Glutamatergic neuron (in vitro differentiated cells): ENCODE measurements around the gene EDN1. TPM values are rescaled to one million over a fixed set of nuclear protein-coding genes. Genes with fewer than 3 reads are reported as not detected.

Experiments used
- DNase-seq: peaks from one replicate; pipeline ENCODE4 v3.0.0; 2022
- H3K27ac Mint-ChIP-seq: one replicate; pipeline ENCODE4 v1.8.0; 2020; ENCODE audit warnings: mild to moderate bottlenecking, mixed read lengths, inconsistent platforms; ENCODE audit not compliant: unreplicated experiment
- H3K27me3 Mint-ChIP-seq: one replicate; pipeline ENCODE4 v1.8.0; 2020; ENCODE audit warnings: mild to moderate bottlenecking, moderate library complexity, mixed read lengths, inconsistent platforms; ENCODE audit not compliant: unreplicated experiment
- H3K36me3 Mint-ChIP-seq: one replicate; pipeline ENCODE4 v1.8.0; 2020; ENCODE audit warnings: mild to moderate bottlenecking, mixed read lengths, inconsistent platforms; ENCODE audit not compliant: unreplicated experiment
- H3K4me1 Mint-ChIP-seq: one replicate; pipeline ENCODE4 v1.8.0; 2020; ENCODE audit warnings: mild to moderate bottlenecking, low read depth, mixed read lengths, inconsistent platforms; ENCODE audit not compliant: unreplicated experiment
- H3K4me3 Mint-ChIP-seq: one replicate; pipeline ENCODE4 v1.8.0; 2020; ENCODE audit warnings: mild to moderate bottlenecking, mixed read lengths, inconsistent platforms; ENCODE audit not compliant: unreplicated experiment
- H3K9me3 Mint-ChIP-seq: one replicate; pipeline ENCODE4 v1.8.0; 2020; ENCODE audit warnings: mild to moderate bottlenecking, moderate library complexity, mixed read lengths, inconsistent platforms; ENCODE audit not compliant: unreplicated experiment
- total RNA-seq: library from RNA; stranded (reverse); fragmentation: NEBNext Ultra II Directional; extraction: Animal tissue kit (Norgen Biotek cat#: 25700); gene quantifications from one replicate; pipeline ENCODE4 v1.2.1, GENCODE V29; 2021; ENCODE audit not compliant: unreplicated experiment
- TF ChIP-seq, protein P1 (sequence below): fragments of 200-600 bp; sonication (generic); IDR thresholded peaks from one replicate; pipeline ENCODE4 v1.5.0; 2021; ENCODE audit not compliant: partially characterized antibody, unreplicated experiment

The EDN1 gene
- total RNA-seq, 1 donor from 2014 or later = 0.54 TPM

DNA sequence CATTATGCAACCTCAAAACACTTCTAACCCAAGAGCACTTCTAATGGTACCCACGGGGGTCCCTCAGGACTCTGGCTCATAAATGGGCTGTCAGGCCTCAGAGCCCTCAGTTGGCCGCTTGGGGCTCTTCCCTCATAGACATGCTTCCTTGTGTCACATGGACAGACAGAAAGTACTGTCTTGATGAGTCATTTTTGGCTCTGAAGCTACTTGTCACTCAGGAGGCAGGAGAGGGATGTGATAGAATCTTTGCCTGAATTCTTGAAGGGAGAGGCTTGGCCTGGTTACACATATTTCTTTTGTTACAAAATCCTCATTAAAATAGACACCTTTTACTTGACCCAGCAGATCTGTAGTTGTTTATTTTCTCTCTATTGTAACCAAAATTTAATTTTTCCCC is 15.1 kb upstream of the EDN1 start:
- Mint-ChIP-seq H3K27me3 (no peaks in the 10 kb centered on the region), H3K4me1 (peaks cover 1% of the 10 kb centered on the region), H3K9me3 (no peaks in the 10 kb centered on the region), H3K4me3 (no peak overlapping the region), H3K27ac (no peak overlapping the region), H3K36me3 (no peaks in the 10 kb centered on the region)
- no peak for DNase-seq
- TF ChIP-seq, protein P1, sequence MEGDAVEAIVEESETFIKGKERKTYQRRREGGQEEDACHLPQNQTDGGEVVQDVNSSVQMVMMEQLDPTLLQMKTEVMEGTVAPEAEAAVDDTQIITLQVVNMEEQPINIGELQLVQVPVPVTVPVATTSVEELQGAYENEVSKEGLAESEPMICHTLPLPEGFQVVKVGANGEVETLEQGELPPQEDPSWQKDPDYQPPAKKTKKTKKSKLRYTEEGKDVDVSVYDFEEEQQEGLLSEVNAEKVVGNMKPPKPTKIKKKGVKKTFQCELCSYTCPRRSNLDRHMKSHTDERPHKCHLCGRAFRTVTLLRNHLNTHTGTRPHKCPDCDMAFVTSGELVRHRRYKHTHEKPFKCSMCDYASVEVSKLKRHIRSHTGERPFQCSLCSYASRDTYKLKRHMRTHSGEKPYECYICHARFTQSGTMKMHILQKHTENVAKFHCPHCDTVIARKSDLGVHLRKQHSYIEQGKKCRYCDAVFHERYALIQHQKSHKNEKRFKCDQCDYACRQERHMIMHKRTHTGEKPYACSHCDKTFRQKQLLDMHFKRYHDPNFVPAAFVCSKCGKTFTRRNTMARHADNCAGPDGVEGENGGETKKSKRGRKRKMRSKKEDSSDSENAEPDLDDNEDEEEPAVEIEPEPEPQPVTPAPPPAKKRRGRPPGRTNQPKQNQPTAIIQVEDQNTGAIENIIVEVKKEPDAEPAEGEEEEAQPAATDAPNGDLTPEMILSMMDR = no peak

- Mint-ChIP-seq H3K36me3 (no peaks in the 10 kb centered on the region), H3K27me3 (no peaks in the 10 kb centered on the region), H3K27ac (no peak overlapping the region), H3K4me3 (no peak overlapping the region), H3K9me3 (no peaks in the 10 kb centered on the region), H3K4me1 (peaks cover 1% of the 10 kb centered on the region)
- DNase-seq = no peak
- TF ChIP-seq, protein P1 = no peak
These were observed 13.2 kb upstream of the EDN1 start for GRCh38 chr6:12276930-12277315.

GRCh38 chr6:12277386-12277785 is 12.8 kb upstream of the EDN1 start:
- no peak overlapping the region for H3K4me3 Mint-ChIP-seq
- no peaks in the 10 kb centered on the region for H3K27me3 Mint-ChIP-seq
- H3K36me3 Mint-ChIP-seq = no peaks in the 10 kb centered on the region
- no peaks in the 10 kb centered on the region for H3K9me3 Mint-ChIP-seq
- TF ChIP-seq, protein P1 = no peak
- no peak overlapping the region for H3K27ac Mint-ChIP-seq
- no peak for DNase-seq
- peaks cover 1% of the 10 kb centered on the region for H3K4me1 Mint-ChIP-seq

DNA sequence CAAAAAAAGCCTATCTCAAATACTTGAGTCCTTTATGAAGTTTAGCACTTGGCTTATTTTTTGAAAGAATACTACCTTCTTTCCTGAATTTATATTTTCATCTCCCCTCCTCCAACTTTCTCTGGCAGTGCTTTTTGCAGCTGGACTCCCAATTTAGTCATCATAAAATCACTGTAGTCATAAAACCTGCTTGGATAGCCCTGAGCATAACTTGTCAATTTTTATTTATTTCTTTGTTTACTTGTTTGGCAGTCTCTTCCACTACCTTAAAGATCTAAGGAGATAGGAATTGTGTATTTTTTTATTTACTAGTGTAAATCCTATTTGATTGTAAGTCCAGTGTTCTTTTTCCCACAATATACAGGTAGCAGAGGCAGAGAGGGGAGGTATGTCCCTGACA is 11.2 kb upstream of the EDN1 start:
- no peak for DNase-seq
- Mint-ChIP-seq H3K4me3 (no peak overlapping the region), H3K27me3 (no peaks in the 10 kb centered on the region), H3K27ac (no peak overlapping the region), H3K36me3 (no peaks in the 10 kb centered on the region), H3K4me1 (peaks cover 1% of the 10 kb centered on the region), H3K9me3 (no peaks in the 10 kb centered on the region)
- TF ChIP-seq, protein P1 = no peak

GRCh38 chr6:12279322-12280091 is 10.7 kb upstream of the EDN1 start:
- no peak for DNase-seq
- no peak overlapping the region for H3K4me3 Mint-ChIP-seq
- no peaks in the 10 kb centered on the region for H3K36me3 Mint-ChIP-seq
- no peaks in the 10 kb centered on the region for H3K27me3 Mint-ChIP-seq
- TF ChIP-seq, protein P1 = no peak
- H3K4me1 Mint-ChIP-seq = peaks cover 1% of the 10 kb centered on the region
- no peak overlapping the region for H3K27ac Mint-ChIP-seq
- no peaks in the 10 kb centered on the region for H3K9me3 Mint-ChIP-seq
